Suppressor macrophage treated with lipopolysaccharide for 1 hour (primary cell): ENCODE measurements around the gene NTSR1.

ENCODE experiments used
- DNase-seq, 3 donors: peaks; one replicate each; pipeline ENCODE4 v3.0.0-alpha.2; 2020 to 2022

The NTSR1 gene

GRCh38 chr20:62805155-62805710 lies 96.6 kb downstream of the NTSR1 start:
- peak in 2 of 3 donors; percentile 22 to 50 for DNase-seq

DNA sequence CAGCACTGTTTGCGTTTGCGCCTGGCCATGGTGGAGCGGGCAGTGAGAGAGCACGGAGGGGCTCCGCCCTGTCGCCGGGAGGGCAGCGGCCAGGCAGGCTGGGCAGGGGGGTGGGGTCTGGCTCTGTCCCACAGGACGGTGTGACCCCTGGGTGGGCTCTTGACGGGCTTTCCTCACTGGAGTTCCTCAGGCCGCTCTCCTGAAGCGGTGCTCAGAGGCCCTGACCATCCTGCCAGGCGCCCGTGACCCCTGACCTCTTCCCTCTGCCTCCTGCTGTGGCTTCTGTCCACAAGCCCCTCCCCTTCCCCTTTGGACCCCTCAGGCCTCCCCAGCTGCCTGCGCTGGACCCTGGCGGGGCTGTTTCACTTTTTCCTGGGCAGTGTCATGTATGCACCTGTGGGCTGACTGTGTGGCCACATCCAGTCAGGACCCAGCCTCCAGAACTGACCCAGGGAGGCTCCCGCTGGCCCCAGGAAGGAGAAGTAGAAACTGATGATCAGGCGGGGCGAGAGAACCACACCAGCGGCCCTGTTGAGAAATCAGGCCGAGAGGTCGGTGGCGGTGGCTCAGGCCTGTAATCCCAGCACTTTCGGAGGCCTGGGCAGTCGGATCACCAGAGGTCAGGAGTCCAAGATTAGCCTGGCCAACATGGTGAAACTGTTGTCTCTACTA lies 97.2 kb downstream of the NTSR1 start:
- peak; percentile 85 to 87 (median 87) for DNase-seq

GRCh38 chr20:62806383-62807050 lies 97.9 kb downstream of the NTSR1 start:
- DNase-seq, result no peak

GRCh38 chr20:62807444-62808210 lies 99.0 kb downstream of the NTSR1 start:
- no peak for DNase-seq

DNA sequence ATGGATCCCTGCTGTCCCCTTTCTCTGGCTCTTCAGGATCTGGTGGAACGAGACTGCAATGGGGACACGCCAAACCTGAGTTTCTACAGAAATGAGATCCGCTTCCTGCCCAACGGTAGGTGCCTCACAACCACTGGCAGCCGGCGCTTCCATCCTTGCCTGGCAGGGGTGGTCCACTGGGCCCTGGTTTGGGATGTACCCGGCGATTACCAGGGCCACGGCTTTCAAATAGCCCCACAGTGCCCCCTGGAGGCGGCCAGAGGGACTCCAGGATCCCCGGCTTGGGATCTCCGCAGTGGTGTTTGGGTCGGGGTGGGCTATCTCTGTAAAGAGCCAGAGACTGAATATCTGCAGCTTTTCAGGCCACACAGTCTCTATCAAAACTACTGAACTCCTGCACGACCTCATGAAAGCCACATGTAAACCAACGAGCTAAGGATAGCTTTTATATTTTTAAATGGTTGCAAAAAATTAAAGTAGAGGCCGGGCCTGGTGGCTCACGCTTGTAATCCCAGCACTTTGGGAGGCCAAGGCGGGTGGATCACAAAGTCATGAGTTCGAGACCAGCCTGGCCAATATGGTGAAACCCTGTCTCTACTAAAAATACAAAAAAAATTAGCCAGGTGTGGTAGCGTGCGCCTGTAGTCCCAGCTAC lies 99.7 kb downstream of the NTSR1 start:
- peak; percentile 70 to 87 (median 82) for DNase-seq

GRCh38 chr20:62809530-62810428 lies 101.1 kb downstream of the NTSR1 start:
- DNase-seq, result no peak

- no peak for DNase-seq
Observed at GRCh38 chr20:62811320-62811719, 102.7 kb downstream of the NTSR1 start.

DNA sequence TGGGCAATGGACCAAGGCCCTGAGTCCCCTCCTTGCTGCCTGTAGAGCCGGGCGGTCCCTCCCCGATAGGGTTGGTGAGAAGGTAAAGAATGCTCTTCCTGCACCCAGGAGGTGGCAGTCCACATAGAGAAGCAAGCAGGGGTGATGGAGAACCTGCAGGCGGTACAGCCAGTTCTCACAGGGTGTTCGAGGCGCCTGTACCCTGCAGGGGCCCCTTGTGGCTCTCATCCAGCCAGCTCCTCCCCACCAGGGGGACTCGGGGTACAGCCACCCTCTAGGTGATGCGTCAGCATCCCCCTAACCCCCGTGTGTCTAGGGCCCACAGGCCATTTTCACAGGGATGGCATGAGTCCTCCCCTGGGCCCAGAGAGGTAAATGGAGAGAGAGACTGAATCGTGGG lies 103.1 kb downstream of the NTSR1 start:
- no peak for DNase-seq
